ENCODE results near the gene TREML1.

Gene TREML1

GRCh38 chr6:41167173-41167963 is 13.2 kb upstream of the TREML1 start:
- no peak for TF ChIP-seq CTCF (conservative IDR thresholded peaks at IDR 0.05; ENCODE audit: control insufficient read depth, insufficient read depth, low read depth, low read length)
- DNase-seq (ENCODE audit: low read depth), result peak; percentile 16
- H3K4me3 ChIP-seq (ENCODE audit: control insufficient read depth, low read depth, low read length), result no peak overlapping the region

- no peak overlapping the region for H3K4me3 ChIP-seq (ENCODE audit: control insufficient read depth, low read depth, low read length)
- DNase-seq (ENCODE audit: low read depth), result no peak
- TF ChIP-seq CTCF (conservative IDR thresholded peaks at IDR 0.05; ENCODE audit: control insufficient read depth, insufficient read depth, low read depth, low read length), result no peak
These were observed 10.5 kb upstream of the TREML1 start for GRCh38 chr6:41164551-41165120.

DNA sequence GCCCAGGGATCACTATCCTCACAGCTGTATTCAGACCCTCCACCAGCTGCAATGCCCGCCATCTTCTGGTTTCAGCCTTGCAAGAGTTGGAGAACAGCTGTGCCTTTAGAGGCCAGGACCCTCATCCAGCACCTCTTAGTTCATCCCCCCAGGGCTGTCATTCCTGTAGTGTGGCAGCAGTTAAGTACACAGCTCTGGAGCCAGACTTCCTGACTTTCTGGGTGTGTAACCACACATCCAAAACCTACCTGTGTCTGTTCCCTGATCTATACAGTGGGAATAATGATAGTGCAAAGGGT is 9.2 kb upstream of the TREML1 start:
- TF ChIP-seq CTCF (conservative IDR thresholded peaks at IDR 0.05; ENCODE audit: control insufficient read depth, insufficient read depth, low read depth, low read length), result no peak
- no peak overlapping the region for H3K4me3 ChIP-seq (ENCODE audit: control insufficient read depth, low read depth, low read length)
- DNase-seq (ENCODE audit: low read depth), result no peak

DNA sequence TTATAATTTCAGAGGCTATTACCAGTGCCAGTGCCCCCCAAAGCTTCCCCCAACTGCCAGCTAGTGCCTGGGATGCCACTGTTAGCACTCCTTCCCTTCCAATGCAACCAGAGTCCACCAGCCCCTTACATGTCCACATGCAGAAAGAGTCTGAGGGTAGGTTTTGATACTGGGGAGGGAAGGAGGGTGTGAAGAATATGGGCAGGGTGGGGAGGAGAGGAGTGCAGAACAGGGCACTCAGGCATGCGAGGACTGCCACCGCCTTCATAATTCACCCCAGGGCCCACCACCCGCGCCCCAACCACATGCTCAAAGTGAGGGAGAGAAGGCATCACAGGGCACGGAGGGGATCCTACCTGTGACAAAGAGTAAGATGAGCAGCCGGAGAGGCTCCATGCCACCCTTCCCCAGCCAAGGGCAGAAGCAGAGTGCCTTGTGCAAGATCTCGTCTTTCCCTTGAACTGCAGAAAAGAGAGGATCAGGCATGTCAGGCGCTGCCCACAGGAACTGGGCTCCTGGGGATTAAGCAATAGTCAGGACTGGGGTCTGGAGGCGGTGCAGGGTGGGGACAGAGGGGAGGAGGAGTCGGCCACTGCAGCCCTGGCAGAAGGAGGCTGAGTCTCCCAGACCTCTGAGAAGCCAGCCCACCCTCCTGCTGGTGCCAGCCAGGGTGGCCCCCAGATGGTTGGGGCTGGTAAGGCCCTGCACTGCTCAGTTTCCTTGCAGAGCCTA is 8.7 kb upstream of the TREML1 start, which contains the start of gene TREM2:
TREM2 (minus strand) TSS at position 430 of the 732 bp plus-strand sequence; CDS start at position 396, 34 bp downstream.
- no peak for DNase-seq (ENCODE audit: low read depth)
- H3K4me3 ChIP-seq (ENCODE audit: control insufficient read depth, low read depth, low read length), result no peak within 1 kb of the TSS
- no peak for TF ChIP-seq CTCF (conservative IDR thresholded peaks at IDR 0.05; ENCODE audit: control insufficient read depth, insufficient read depth, low read depth, low read length)

- no peak for DNase-seq (ENCODE audit: low read depth)
- H3K4me3 ChIP-seq (ENCODE audit: control insufficient read depth, low read depth, low read length), result no peak overlapping the region
- no peak for TF ChIP-seq CTCF (conservative IDR thresholded peaks at IDR 0.05; ENCODE audit: control insufficient read depth, insufficient read depth, low read depth, low read length)
These were observed 7.9 kb upstream of the TREML1 start for GRCh38 chr6:41161851-41162552.

- TF ChIP-seq CTCF (conservative IDR thresholded peaks at IDR 0.05; ENCODE audit: control insufficient read depth, insufficient read depth, low read depth, low read length), result no peak
- DNase-seq (ENCODE audit: low read depth), result no peak
- no peak overlapping the region for H3K4me3 ChIP-seq (ENCODE audit: control insufficient read depth, low read depth, low read length)
These were observed 7.2 kb upstream of the TREML1 start for GRCh38 chr6:41161380-41161779.

Measured in fibroblast of mammary gland (primary cell).